ENCODE measurements around the gene CIB2.
"Not testable (repeated sequence)": the region's sequence is repeated elsewhere in the genome, so short reads cannot be mapped to it uniquely, and the experiment has no call there.

CIB2 gene

GRCh38 chr15:78131295-78132061, at the start of gene CIB2:
Gene CIB2 (minus strand): TSS chr15:78131445. CDS start chr15:78131215, 230 bp downstream.
- peak; percentile 56 for DNase-seq

- DNase-seq = no peak
Measured at GRCh38 chr15:78179906-78180305, 48.7 kb upstream of the CIB2 start.

- DNase-seq = no peak
Measured at GRCh38 chr15:78179286-78179840, 48.1 kb upstream of the CIB2 start.

- no peak for DNase-seq
Measured at GRCh38 chr15:78178064-78178463, 46.8 kb upstream of the CIB2 start.

- DNase-seq = peak; percentile 16
Measured at GRCh38 chr15:78177447-78177873, 46.2 kb upstream of the CIB2 start.

GRCh38 chr15:78175330-78175729, 44.1 kb upstream of the CIB2 start:
- no peak for DNase-seq

- DNase-seq = no peak
Measured at GRCh38 chr15:78174401-78174800, 43.2 kb upstream of the CIB2 start.

- no peak for DNase-seq
Measured at GRCh38 chr15:78171864-78172472, 40.7 kb upstream of the CIB2 start.

GRCh38 chr15:78170848-78171773, 39.9 kb upstream of the CIB2 start:
- DNase-seq = no peak

- no peak for DNase-seq
Measured at GRCh38 chr15:78168608-78169007, 37.4 kb upstream of the CIB2 start.

- DNase-seq = no peak
Measured at GRCh38 chr15:78167227-78167888, 36.1 kb upstream of the CIB2 start.

GRCh38 chr15:78164010-78164409, 32.8 kb upstream of the CIB2 start:
- DNase-seq = no peak

GRCh38 chr15:78162038-78162437, 30.8 kb upstream of the CIB2 start:
- DNase-seq = no peak

- no peak for DNase-seq
Measured at GRCh38 chr15:78159395-78159794, 28.1 kb upstream of the CIB2 start.

GRCh38 chr15:78157203-78157602, 26.0 kb upstream of the CIB2 start:
- no peak for DNase-seq

- DNase-seq = no peak
Measured at GRCh38 chr15:78156653-78157052, 25.4 kb upstream of the CIB2 start.

GRCh38 chr15:78155355-78155939, 24.2 kb upstream of the CIB2 start:
- DNase-seq = no peak

- DNase-seq = no peak
Measured at GRCh38 chr15:78154955-78155354, 23.7 kb upstream of the CIB2 start.

GRCh38 chr15:78151075-78151474, 19.8 kb upstream of the CIB2 start:
- DNase-seq = not testable (repeated sequence)

- DNase-seq = no peak
Measured at GRCh38 chr15:78149805-78150751, 18.8 kb upstream of the CIB2 start.
